ENCODE measurements around the gene RASSF3. TPM values are rescaled to one million over a fixed set of nuclear protein-coding genes. Genes with fewer than 3 reads are reported as not detected.

Gene RASSF3
- total RNA-seq, 1 donor from 2014 or later = 28.2 TPM

GRCh38 chr12:64658892-64659481, 48.7 kb downstream of the RASSF3 start:
- TF ChIP-seq, protein P1, sequence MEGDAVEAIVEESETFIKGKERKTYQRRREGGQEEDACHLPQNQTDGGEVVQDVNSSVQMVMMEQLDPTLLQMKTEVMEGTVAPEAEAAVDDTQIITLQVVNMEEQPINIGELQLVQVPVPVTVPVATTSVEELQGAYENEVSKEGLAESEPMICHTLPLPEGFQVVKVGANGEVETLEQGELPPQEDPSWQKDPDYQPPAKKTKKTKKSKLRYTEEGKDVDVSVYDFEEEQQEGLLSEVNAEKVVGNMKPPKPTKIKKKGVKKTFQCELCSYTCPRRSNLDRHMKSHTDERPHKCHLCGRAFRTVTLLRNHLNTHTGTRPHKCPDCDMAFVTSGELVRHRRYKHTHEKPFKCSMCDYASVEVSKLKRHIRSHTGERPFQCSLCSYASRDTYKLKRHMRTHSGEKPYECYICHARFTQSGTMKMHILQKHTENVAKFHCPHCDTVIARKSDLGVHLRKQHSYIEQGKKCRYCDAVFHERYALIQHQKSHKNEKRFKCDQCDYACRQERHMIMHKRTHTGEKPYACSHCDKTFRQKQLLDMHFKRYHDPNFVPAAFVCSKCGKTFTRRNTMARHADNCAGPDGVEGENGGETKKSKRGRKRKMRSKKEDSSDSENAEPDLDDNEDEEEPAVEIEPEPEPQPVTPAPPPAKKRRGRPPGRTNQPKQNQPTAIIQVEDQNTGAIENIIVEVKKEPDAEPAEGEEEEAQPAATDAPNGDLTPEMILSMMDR (IDR thresholded peaks at IDR 0.05; ENCODE audit: partially characterized antibody, unreplicated experiment) = no peak
- no peak overlapping the region for H3K27ac Mint-ChIP-seq (ENCODE audit: unreplicated experiment)
- peaks cover 3% of the 10 kb centered on the region for H3K4me1 Mint-ChIP-seq (ENCODE audit: low read depth, unreplicated experiment)
- no peak overlapping the region for H3K4me3 Mint-ChIP-seq (ENCODE audit: unreplicated experiment)
- H3K9me3 Mint-ChIP-seq (ENCODE audit: unreplicated experiment) = peaks cover 2% of the 10 kb centered on the region
- H3K27me3 Mint-ChIP-seq (ENCODE audit: unreplicated experiment) = no peaks in the 10 kb centered on the region
- no peaks in the 10 kb centered on the region for H3K36me3 Mint-ChIP-seq (ENCODE audit: unreplicated experiment)
- no peak for DNase-seq

- Mint-ChIP-seq H3K4me3 (ENCODE audit: unreplicated experiment) (no peak overlapping the region), H3K36me3 (ENCODE audit: unreplicated experiment) (no peaks in the 10 kb centered on the region), H3K27ac (ENCODE audit: unreplicated experiment) (no peak overlapping the region), H3K9me3 (ENCODE audit: unreplicated experiment) (peaks cover 2% of the 10 kb centered on the region), H3K4me1 (ENCODE audit: low read depth, unreplicated experiment) (peaks cover 6% of the 10 kb centered on the region), H3K27me3 (ENCODE audit: unreplicated experiment) (no peaks in the 10 kb centered on the region)
- TF ChIP-seq, protein P1 (IDR thresholded peaks at IDR 0.05; ENCODE audit: partially characterized antibody, unreplicated experiment) = no peak
- no peak for DNase-seq
Measured at GRCh38 chr12:64660237-64661018, 50.1 kb downstream of the RASSF3 start.

- Mint-ChIP-seq H3K36me3 (ENCODE audit: unreplicated experiment) (no peaks in the 10 kb centered on the region), H3K27me3 (ENCODE audit: unreplicated experiment) (no peaks in the 10 kb centered on the region), H3K4me1 (ENCODE audit: low read depth, unreplicated experiment) (peaks cover 12% of the 10 kb centered on the region), H3K4me3 (ENCODE audit: unreplicated experiment) (no peak overlapping the region), H3K9me3 (ENCODE audit: unreplicated experiment) (peaks cover 2% of the 10 kb centered on the region), H3K27ac (ENCODE audit: unreplicated experiment) (no peak overlapping the region)
- TF ChIP-seq, protein P1 (IDR thresholded peaks at IDR 0.05; ENCODE audit: partially characterized antibody, unreplicated experiment) = no peak
- DNase-seq = no peak
Measured at GRCh38 chr12:64663015-64663414, 52.7 kb downstream of the RASSF3 start.

DNA sequence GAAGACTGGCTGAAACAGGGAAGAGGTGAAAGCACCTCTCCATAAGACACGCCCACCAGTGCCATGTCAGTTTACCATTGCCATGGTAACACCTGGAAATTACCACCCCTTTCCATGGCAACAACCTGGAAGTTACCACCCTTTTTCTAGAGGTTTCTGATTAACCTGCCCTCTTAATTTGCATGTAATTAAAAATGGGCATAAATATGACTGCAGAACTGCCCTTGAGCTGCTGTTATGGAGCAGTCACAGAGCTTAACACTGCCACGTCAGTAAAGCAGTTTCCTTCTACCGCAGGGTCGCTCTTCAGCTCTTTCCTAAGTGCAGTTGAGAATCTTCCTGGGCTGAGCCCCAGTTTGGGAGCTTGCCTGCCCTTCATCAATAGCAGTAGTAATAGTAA, 55.2 kb downstream of the RASSF3 start:
- peaks cover 25% of the 10 kb centered on the region for H3K4me1 Mint-ChIP-seq (ENCODE audit: low read depth, unreplicated experiment)

More for the DNA sequence above, 55.2 kb downstream of the RASSF3 start:
- no peaks in the 10 kb centered on the region for H3K36me3 Mint-ChIP-seq (ENCODE audit: unreplicated experiment)
- H3K4me3 Mint-ChIP-seq (ENCODE audit: unreplicated experiment) = no peak overlapping the region
- peaks cover 2% of the 10 kb centered on the region for H3K9me3 Mint-ChIP-seq (ENCODE audit: unreplicated experiment)
- no peak overlapping the region for H3K27ac Mint-ChIP-seq (ENCODE audit: unreplicated experiment)
- TF ChIP-seq, protein P1 (IDR thresholded peaks at IDR 0.05; ENCODE audit: partially characterized antibody, unreplicated experiment) = no peak
- peaks cover 1% of the 10 kb centered on the region for H3K27me3 Mint-ChIP-seq (ENCODE audit: unreplicated experiment)
- no peak for DNase-seq

Measured in glutamatergic neuron (in vitro differentiated cells).